HG03196 (cell line): ENCODE measurements around the gene BPI.
"Not testable (repeated sequence)": the region's sequence is repeated elsewhere in the genome, so short reads cannot be mapped to it uniquely, and the experiment has no call there.

Source experiments
- ATAC-seq: cut with Tn5 transposase; IDR thresholded peaks from one replicate; pipeline ENCODE4 v1.9.1; 2021; ENCODE audit not compliant: unreplicated experiment

BPI gene

DNA sequence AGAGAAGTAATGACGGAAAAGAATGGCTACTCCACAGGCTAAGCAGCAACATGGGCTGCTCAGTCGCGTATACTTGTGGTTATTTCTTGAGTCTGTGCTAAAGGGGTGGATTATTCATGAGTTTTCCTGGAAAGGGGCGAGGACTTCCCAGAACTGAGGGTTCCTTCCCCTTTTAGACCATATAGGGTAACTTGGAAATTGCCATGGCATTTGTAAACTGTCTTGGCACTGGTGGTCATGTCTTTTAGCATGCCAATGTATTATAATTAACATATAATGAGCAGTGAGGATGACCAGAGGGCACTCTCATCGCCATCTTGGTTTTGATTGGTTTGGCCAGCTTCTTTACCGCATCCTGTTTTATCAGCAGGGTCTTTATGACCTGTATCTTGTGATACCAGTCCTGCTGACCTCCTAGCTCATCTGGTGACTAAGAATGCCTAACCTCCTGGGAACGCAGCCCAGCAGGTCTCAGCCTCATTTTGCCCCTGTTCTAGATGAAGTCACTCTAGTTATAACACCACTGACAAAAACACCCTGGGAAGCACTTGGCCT, 53.8 kb downstream of the BPI start:
- ATAC-seq, result no peak

DNA sequence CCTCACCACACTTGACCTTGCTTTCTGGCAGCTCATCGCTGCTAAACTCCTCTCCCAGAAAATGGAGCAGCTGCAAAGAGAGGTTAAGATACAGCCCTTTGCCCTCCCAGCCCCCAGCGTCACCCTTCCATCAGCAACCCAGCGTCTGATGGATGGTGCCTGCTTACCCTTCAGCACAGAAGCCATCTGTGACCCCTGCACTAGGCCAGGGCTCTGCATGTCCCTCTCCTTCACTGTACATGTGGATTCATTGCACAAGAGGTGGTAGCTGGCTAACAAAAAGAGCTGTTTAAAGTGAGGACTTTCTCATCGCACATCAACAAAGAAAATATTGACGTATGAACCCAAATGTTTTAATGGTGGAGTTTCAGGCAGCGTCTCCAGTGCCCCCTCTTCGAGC, 54.6 kb downstream of the BPI start:
- ATAC-seq, result no peak

DNA sequence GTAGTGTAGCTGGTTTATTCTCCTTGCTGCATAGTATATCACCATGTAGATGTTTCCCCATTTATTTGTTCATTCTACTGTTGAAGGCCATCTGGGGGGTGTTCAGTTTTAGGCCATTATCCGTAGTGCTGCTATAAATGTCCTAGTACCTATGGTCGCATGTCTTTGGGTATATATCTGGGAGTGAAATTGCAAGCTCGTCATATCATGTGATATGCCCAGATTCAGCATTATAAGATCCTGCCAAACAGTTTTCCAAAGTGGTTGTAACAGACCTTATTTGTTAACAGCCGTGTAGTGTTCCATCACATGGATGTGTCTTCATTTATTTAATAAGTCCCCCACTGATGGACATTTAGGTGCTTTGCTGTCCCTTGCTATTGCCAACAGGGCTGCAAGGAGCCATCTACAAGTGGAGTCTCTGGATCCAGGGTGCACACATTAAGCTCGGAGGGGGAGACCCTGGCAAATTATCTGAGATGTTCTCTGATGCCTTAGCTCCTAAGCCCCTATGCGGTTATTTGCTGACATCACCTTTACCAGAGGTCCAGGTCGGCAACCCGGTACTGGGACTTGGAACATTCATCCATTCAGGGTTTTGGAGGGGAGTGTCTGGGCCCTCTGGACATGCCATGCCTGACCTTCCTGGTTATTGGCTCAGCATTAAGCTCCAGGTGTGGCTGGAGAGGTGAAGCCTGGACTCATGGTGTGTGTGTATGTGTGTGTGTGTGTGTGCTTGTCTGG, 59.2 kb downstream of the BPI start:
- ATAC-seq, result no peak

DNA sequence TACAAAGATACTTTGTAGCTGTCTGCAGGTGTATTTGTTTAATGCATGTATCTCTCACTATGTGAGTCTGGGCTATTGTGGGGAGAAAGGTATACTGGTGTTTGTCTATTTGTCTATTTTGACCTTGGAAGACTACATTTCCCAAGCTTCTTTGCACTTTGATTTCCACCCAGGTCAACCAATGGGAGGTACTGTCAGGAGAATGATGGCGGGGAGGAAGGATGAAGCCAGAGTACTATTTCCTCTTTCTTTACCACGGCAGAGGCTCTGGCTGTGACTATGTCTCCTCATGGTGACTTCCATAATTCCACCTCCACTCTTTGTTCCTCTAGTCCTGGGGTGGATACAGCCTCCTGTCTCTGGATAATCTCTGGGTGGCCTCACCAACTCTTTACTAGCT, 65.4 kb downstream of the BPI start:
- ATAC-seq, result no peak

DNA sequence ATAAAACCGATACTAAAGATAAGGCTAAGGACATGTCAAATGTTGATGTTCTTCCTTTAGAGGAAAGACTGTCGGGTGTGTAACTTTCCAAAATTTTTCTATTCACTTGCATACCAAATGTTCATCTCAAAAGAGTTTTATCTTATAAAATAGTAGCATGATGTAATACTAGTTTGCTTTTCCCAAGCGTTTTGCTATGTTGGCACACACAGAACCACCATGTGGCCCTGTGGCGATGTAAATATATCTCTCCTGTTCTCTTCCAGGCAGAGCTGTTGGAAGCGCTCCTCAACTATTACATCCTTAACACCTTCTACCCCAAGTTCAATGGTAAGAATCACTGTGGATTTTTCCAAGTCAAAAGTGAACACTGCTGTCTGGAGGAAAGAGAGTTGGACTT, 68.8 kb downstream of the BPI start:
- no peak for ATAC-seq

DNA sequence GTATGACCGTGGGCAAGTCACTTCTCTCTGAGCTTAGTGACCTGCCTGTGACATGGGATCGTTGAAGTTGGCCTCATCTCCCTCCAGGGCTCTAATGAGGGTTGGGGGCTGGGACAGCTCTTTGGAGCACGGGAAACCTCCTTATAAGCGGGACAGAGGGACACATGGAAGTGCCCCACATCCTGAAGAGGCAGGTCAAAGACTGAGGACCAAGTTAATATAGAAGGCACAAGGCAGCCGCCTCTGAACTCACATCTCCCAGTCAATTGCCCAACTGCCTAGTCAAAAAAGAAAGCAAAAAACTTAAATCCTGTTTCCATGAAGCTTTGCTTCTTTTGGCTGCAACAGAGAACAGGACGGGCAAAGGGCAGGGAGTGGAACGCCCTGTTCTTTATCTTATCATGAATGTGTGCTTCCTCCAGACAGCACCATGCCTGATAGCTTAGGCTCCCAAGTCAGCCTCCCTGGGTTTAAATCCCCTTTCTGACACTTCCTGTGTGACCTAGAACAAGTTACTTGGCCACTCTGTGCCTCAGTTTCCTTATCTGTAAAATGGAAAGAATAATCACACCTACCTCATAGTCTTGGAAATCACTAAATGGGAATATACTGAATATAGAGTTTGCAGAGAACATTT, 69.4 kb downstream of the BPI start:
- no peak for ATAC-seq

DNA sequence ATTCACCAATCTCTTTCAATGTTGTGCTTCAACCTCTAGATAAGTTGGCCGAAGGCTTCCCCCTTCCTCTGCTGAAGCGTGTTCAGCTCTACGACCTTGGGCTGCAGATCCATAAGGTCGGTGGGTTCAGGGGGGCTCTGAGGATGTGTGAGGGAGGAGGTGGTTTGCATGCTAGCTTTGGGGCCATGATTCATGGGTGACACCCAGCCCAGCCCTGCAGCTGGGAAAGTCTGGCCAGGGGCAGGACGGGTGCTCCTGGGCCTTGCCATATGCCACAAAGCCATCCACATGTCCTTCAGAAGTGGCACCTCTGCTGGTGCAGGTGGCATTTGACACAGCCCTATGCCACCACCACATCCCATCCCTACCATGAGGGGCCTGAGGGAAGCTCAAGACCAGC, 69.9 kb downstream of the BPI start:
- ATAC-seq, result no peak

DNA sequence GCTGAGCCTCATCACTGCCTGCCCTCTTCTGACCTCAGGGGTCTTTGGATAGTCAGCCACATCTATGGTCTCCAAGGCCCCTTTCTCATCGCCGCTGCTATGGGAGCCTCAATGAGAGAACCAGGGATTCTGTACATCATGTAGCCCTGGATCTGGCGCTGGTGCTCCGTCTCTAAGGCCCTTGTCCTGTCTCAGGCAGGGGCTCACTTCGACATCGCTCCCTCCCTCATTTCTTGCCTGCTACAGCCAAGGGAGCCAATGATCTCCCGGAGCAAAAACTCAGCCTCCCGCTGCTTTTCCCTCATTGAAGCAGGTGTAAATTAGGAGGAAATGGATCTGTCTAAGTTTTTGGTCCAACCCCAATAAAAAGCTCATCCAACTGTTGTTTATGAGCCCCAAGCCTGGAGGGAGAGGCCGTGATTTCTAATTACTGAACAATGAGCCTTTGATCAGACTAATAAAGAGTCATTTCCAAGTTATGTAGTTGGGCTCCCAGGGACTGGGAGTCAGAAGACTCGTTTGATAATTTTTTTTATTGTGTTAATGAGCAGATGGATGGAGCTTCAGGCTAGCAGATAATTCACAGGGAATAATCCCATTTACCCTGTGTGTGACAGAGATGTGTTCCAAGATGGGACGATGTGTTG, 73.2 kb downstream of the BPI start:
- ATAC-seq, result no peak

DNA sequence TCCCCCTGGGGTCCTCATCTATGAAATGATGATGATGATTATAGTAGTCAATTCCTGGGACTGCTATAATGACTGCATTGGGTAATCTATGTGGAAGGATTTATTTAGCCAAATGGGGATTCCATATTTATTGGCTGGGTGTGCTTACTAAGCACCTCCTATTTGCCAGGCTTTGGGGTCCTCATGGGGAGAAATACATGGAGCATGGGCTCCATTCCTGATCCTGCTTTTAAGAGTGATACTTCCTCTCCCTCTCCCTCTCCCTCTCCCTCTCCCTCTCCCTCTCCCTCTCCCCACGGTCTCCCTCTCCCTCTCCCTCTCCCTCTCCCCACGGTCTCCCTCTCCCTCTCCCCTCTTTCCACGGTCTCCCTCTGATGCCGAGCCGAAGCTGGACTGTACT, 73.9 kb downstream of the BPI start:
- not testable (repeated sequence) for ATAC-seq

DNA sequence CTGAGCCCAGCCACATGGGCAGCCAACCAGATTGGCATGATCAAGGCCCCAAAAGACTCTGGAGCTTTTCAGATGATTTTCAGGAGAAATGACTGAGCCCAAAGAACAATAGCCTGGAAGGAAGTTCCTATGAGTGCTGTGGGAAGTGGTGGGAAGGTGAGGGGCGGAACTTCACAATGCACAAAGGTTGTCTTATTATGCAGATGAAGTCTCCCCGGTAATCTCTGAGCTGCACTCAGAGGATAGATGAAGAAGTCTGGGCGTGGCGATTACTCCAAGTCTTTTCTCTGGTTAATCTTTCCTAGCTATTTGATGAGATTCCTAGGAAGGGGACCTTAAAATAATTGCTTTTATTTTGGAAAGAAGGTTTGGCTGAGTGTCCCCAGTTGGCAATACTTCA, 79.2 kb downstream of the BPI start:
- no peak for ATAC-seq

DNA sequence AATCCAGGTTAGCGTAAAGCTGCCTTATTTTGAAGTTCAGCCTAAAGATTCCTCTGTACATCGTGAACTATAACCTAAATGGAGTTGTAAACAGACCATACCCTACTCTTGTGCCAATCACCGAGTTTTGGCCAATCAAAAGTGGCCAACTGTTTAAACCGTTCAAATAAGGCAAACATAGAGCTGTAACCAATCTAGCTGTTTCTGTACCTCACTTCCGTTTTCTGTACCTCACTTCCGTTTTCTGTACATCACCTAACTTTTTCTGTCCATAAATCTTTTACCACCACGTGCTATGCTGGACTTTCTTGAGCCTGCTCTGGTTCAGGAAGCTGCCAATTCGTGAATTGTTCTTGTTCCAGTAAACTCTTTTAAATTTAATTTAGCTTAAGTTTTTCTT, 82.0 kb downstream of the BPI start:
- no peak for ATAC-seq

DNA sequence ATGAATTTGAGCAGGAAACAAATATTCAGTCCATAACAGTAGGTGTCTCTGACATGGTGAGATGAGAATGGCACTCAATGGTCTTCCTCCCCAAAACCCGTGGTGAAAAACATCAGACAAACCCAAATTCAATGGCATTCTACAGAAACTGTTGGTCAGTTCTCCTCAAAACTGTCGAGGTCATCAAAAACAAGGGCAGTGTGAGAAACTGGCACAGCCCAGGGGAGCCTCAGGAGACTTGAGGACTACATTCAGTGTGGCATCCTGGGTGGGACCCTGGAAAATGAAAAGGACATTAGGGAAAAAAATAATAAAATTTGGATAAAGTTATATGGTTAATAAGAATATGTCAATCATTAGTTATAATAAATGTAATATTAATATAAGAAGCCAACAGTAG, 82.9 kb downstream of the BPI start:
- no peak for ATAC-seq
